Mesothelial cell of epicardium (in vitro differentiated cells): ENCODE results near the gene LAPTM5. TPM values are rescaled to one million over a fixed set of nuclear protein-coding genes. Genes with fewer than 3 reads are reported as not detected.

Experiments
- DNase-seq, 2 experiments: peaks; one replicate each; pipeline ENCODE4 v3.0.0; 2021; ENCODE audit warnings: low spot score in 2 of 2; ENCODE audit not compliant: unreplicated experiment in 2 of 2
- H3K27ac Mint-ChIP-seq: 2 replicates; pipeline ENCODE4 v1.8.0; 2021; ENCODE audit warnings: mixed read lengths
- H3K27me3 Mint-ChIP-seq: 2 replicates; pipeline ENCODE4 v1.8.0; 2021; ENCODE audit warnings: low read depth, mixed read lengths
- H3K36me3 Mint-ChIP-seq: 2 replicates; pipeline ENCODE4 v1.8.0; 2021; ENCODE audit warnings: mixed read lengths
- H3K4me1 Mint-ChIP-seq: 2 replicates; pipeline ENCODE4 v1.8.0; 2021; ENCODE audit warnings: mixed read lengths
- H3K4me3 Mint-ChIP-seq: 2 replicates; pipeline ENCODE4 v1.8.0; 2021; ENCODE audit warnings: mild to moderate bottlenecking, moderate library complexity, mixed read lengths
- H3K9me3 Mint-ChIP-seq: 2 replicates; pipeline ENCODE4 v1.8.0; 2021; ENCODE audit warnings: mixed read lengths
- total RNA-seq: library from RNA; stranded (reverse); gene quantifications from 3 replicates; pipeline ENCODE4 v1.2.1, GENCODE V29; 2021
- TF ChIP-seq, protein P1 (sequence below): fragments of 200-600 bp; sonication (generic); IDR thresholded peaks from one replicate; pipeline ENCODE4 v1.5.0; 2021; ENCODE audit warnings: antibody characterized with exemption; ENCODE audit not compliant: unreplicated experiment

LAPTM5 gene
- total RNA-seq, 1 donor from 2014 or later: not detected

DNA sequence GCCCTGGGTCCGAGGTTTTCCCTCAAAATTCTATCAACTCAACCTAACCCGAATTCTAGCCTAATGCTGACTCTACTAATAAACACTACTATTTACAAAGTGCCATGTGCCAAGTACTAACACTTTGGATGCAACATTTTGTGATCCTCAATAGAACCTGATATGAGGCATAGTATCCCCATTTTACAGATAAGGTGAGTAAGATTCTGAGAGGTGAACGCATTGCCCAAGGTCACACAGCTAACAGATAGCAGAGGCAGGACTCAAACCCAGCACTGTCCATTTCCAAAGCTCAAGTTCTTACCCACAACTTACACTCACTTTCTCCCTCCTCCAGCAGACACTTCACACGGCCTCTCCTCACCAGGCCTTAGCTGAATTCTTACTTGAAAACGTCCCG is 46.0 kb upstream of the LAPTM5 start:
- H3K4me3 Mint-ChIP-seq: no peak overlapping the region
- TF ChIP-seq, protein P1, sequence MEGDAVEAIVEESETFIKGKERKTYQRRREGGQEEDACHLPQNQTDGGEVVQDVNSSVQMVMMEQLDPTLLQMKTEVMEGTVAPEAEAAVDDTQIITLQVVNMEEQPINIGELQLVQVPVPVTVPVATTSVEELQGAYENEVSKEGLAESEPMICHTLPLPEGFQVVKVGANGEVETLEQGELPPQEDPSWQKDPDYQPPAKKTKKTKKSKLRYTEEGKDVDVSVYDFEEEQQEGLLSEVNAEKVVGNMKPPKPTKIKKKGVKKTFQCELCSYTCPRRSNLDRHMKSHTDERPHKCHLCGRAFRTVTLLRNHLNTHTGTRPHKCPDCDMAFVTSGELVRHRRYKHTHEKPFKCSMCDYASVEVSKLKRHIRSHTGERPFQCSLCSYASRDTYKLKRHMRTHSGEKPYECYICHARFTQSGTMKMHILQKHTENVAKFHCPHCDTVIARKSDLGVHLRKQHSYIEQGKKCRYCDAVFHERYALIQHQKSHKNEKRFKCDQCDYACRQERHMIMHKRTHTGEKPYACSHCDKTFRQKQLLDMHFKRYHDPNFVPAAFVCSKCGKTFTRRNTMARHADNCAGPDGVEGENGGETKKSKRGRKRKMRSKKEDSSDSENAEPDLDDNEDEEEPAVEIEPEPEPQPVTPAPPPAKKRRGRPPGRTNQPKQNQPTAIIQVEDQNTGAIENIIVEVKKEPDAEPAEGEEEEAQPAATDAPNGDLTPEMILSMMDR: no peak
- no peak overlapping the region for H3K27ac Mint-ChIP-seq
- H3K4me1 Mint-ChIP-seq: peaks cover 25% of the 10 kb centered on the region
- no peak for DNase-seq
- no peaks in the 10 kb centered on the region for H3K36me3 Mint-ChIP-seq
- peaks cover 4% of the 10 kb centered on the region for H3K27me3 Mint-ChIP-seq
- H3K9me3 Mint-ChIP-seq: no peaks in the 10 kb centered on the region

DNA sequence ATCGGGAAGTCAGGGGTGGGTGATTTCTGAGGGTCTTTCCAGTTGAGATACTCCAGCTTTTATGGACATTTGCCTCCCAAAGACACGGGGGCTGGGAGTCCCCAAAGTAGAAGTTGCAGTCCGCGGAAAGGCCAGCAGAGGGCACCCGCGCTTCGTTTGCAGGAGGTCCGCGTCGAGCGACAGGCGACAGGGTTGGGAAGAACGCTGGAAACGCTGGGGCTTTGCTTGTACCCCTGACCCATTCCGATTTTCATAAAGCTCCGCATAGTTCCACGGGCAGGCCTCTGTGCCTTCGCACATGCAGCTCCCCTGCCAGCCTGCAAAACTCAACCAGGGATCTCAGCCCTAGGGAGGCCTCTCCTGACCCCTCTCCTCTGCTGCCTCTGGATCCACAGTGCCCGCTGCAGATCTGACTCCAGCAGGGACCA is 44.2 kb upstream of the LAPTM5 start:
- Mint-ChIP-seq H3K27ac (no peak overlapping the region), H3K27me3 (peaks cover 3% of the 10 kb centered on the region), H3K9me3 (no peaks in the 10 kb centered on the region), H3K4me3 (peak overlapping the region; percentile 44), H3K4me1 (peaks cover 18% of the 10 kb centered on the region), H3K36me3 (no peaks in the 10 kb centered on the region)
- TF ChIP-seq, protein P1: peak; percentile 88
- DNase-seq: peak; percentile 62 to 95

DNA sequence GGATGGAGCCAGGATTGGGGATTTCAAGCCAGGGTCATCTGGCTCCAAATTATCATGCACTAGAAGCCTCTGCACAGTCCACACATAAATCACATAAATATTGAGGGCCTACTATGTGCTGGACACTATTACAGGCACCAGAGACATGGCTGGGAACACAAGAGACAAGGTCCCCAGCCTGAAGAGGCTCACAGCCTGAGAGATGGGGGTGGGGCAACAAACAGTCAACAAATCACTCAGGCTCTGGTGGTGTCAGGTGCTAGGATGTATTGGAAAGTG is 41.6 kb upstream of the LAPTM5 start:
- Mint-ChIP-seq H3K4me1 (peaks cover 5% of the 10 kb centered on the region), H3K9me3 (no peaks in the 10 kb centered on the region), H3K4me3 (no peak overlapping the region), H3K27me3 (no peaks in the 10 kb centered on the region), H3K27ac (no peak overlapping the region), H3K36me3 (no peaks in the 10 kb centered on the region)
- TF ChIP-seq, protein P1: no peak
- no peak for DNase-seq

DNA sequence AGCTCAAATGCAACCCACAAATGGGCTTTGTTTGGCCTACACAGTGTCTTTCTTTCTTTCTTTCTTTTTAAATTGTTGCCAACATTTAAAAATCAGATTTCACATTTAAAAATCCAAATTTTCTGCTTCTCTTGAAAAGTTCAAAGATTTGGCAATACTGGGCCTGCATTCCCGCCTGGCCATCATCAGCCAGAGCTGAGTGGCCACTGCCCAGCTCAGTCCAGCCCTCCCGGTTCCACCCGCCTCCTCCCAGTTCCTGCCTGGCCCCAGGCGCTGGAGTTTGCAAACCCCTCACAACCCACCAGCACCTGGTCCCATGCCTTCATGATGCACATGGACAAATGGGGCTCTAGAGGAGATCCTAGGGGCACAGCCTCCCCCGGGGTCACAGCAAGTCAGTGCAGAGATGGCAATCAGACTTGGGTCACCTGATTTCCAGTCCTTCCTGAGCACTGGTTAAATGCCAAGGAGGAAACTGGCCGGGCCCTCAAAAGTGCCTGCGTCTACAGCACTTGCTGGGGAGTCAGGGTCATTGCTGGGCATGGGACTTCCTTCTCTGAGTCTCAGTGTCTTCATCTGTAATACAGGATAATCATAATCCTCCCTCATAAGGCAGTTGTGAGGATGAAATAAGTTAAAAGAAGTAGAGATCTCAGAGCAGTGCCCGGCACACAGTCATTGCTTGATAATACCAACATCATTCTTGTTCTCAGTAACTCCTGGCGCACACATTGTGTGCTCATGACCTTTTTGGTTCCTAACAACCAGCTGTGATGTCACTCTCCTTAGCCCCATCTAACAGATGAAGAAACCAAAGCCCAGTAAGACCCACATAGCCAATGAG is 41.0 kb upstream of the LAPTM5 start:
- H3K9me3 Mint-ChIP-seq: no peaks in the 10 kb centered on the region
- no peaks in the 10 kb centered on the region for H3K27me3 Mint-ChIP-seq
- H3K27ac Mint-ChIP-seq: no peak overlapping the region
- DNase-seq: no peak
- TF ChIP-seq, protein P1: no peak
- peaks cover 5% of the 10 kb centered on the region for H3K4me1 Mint-ChIP-seq
- H3K4me3 Mint-ChIP-seq: no peak overlapping the region
- H3K36me3 Mint-ChIP-seq: no peaks in the 10 kb centered on the region

DNA sequence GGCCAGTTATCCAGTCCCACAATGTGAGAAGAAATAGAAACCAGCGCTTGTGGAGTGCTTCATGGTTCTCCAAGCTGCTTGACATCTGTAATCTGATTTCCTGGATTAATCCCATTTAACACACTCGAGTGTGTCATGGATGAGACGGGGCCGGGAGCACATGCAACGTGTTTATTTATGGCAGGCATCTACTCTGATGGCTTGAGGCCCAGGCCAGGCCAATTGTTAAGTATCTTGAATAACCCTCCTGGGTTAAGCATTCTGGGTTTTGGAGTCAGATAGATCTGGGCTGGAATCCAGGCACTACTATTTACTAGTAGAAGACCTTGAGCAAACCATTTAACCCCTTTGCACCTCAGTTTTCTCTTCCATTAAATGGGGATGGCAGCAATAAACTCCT is 37.5 kb upstream of the LAPTM5 start:
- no peak overlapping the region for H3K27ac Mint-ChIP-seq
- TF ChIP-seq, protein P1: no peak
- H3K27me3 Mint-ChIP-seq: peaks cover 10% of the 10 kb centered on the region
- no peak overlapping the region for H3K4me3 Mint-ChIP-seq
- no peaks in the 10 kb centered on the region for H3K9me3 Mint-ChIP-seq
- DNase-seq: no peak
- H3K36me3 Mint-ChIP-seq: no peaks in the 10 kb centered on the region
- no peaks in the 10 kb centered on the region for H3K4me1 Mint-ChIP-seq
